KBM-7 (cell line): ENCODE data around the gene ITPR3.
A peak's percentile ranks its signal among the peaks of the same experiment; 100 is the strongest.
"Not testable (repeated sequence)": the region's sequence is repeated elsewhere in the genome, so short reads cannot be mapped to it uniquely, and the experiment has no call there.

Experiments used
- DNase-seq: peaks from one replicate; pipeline ENCODE4 v3.0.0-alpha.2; 2015
- in situ Hi-C: fragments of 300-500 bp; cut with MboI; formaldehyde crosslinking; loops from 2 replicates; pipeline ENCODE4 v1.14.3; 2020; ENCODE audit warnings: low sequenced_read_pairs, low pct_unique_long_range_greater_than_20kb, mixed read lengths

Gene ITPR3

GRCh38 chr6:33631521-33631920 lies 10.4 kb downstream of the ITPR3 start:
- DNase-seq, in situ Hi-C loops: not testable (repeated sequence)

- DNase-seq, result no peak
- in situ Hi-C loops, result no loop called here
These were observed 10.9 kb downstream of the ITPR3 start for GRCh38 chr6:33631971-33632557.

GRCh38 chr6:33632558-33633039 lies 11.5 kb downstream of the ITPR3 start:
- DNase-seq, result peak; percentile 63
- in situ Hi-C loops, result no loop called here

- in situ Hi-C loops, result no loop called here
- no peak for DNase-seq
These were observed 12.0 kb downstream of the ITPR3 start for GRCh38 chr6:33633084-33633461.

GRCh38 chr6:33633462-33634158 lies 12.5 kb downstream of the ITPR3 start:
- DNase-seq, result peak; percentile 41
- in situ Hi-C loops, result no loop called here

- in situ Hi-C loops, result no loop called here
- no peak for DNase-seq
These were observed 13.1 kb downstream of the ITPR3 start for GRCh38 chr6:33634161-33634727.

GRCh38 chr6:33634946-33635345 lies 13.8 kb downstream of the ITPR3 start:
- no peak for DNase-seq
- in situ Hi-C loops, result no loop called here

GRCh38 chr6:33636655-33637054 lies 15.5 kb downstream of the ITPR3 start:
- DNase-seq, result no peak
- in situ Hi-C loops, result no loop called here

- in situ Hi-C loops, result no loop called here
These were observed 17.4 kb downstream of the ITPR3 start for GRCh38 chr6:33638556-33638955.

GRCh38 chr6:33639559-33639958 lies 18.4 kb downstream of the ITPR3 start:
- in situ Hi-C loops, result no loop called here
- no peak for DNase-seq

More at GRCh38 chr6:33638556-33638955, 17.4 kb downstream of the ITPR3 start:
- DNase-seq, result no peak

GRCh38 chr6:33640361-33640760 lies 19.2 kb downstream of the ITPR3 start:
- no peak for DNase-seq
- in situ Hi-C loops, result no loop called here

GRCh38 chr6:33641144-33641543 lies 20.0 kb downstream of the ITPR3 start:
- in situ Hi-C loops, result no loop called here
- DNase-seq, result no peak

GRCh38 chr6:33641602-33642001 lies 20.5 kb downstream of the ITPR3 start:
- DNase-seq, result no peak
- in situ Hi-C loops, result no loop called here

- in situ Hi-C loops, result no loop called here
- DNase-seq, result no peak
These were observed 21.8 kb downstream of the ITPR3 start for GRCh38 chr6:33642897-33643296.

- DNase-seq, result no peak
- in situ Hi-C loops, result no loop called here
These were observed 30.3 kb downstream of the ITPR3 start for GRCh38 chr6:33651403-33651802.

GRCh38 chr6:33652002-33652401 lies 30.9 kb downstream of the ITPR3 start:
- in situ Hi-C loops, result no loop called here
- DNase-seq, result peak; percentile 34

- in situ Hi-C loops, result no loop called here
- peak; percentile 15 for DNase-seq
These were observed 33.9 kb downstream of the ITPR3 start for GRCh38 chr6:33654831-33655554.

- in situ Hi-C loops, result no loop called here
- DNase-seq, result no peak
These were observed 35.7 kb downstream of the ITPR3 start for GRCh38 chr6:33656844-33657243.

GRCh38 chr6:33658982-33659689 lies 38.0 kb downstream of the ITPR3 start:
- in situ Hi-C loops, result no loop called here
- DNase-seq, result no peak
